PFSK-1 (cell line): ENCODE results near the gene TRIM46.

Experiments
- POLR2AphosphoS5 ChIP-seq: IDR thresholded peaks from 2 replicates; pipeline ENCODE4 v1.6.1; 2012; ENCODE audit warnings: low read depth, mild to moderate bottlenecking, control low read depth, low read length, moderate library complexity
- REST ChIP-seq, 2 experiments: IDR thresholded peaks; 2 replicates each; pipeline versions ENCODE4 v1.6.1 to v1.8.0; 2011 to 2012; ENCODE audit warnings: low read depth in 2 of 2, low read length in 2 of 2, control low read depth in 1 of 2, inconsistent platforms in 1 of 2, mild to moderate bottlenecking in 1 of 2, moderate library complexity in 1 of 2; ENCODE audit not compliant: insufficient read depth in 1 of 2
- TAF1 ChIP-seq: IDR thresholded peaks from 2 replicates; pipeline ENCODE4 v1.6.1; 2012; ENCODE audit warnings: low read length, control low read depth, borderline replicate concordance; ENCODE audit not compliant: insufficient read depth

DNA sequence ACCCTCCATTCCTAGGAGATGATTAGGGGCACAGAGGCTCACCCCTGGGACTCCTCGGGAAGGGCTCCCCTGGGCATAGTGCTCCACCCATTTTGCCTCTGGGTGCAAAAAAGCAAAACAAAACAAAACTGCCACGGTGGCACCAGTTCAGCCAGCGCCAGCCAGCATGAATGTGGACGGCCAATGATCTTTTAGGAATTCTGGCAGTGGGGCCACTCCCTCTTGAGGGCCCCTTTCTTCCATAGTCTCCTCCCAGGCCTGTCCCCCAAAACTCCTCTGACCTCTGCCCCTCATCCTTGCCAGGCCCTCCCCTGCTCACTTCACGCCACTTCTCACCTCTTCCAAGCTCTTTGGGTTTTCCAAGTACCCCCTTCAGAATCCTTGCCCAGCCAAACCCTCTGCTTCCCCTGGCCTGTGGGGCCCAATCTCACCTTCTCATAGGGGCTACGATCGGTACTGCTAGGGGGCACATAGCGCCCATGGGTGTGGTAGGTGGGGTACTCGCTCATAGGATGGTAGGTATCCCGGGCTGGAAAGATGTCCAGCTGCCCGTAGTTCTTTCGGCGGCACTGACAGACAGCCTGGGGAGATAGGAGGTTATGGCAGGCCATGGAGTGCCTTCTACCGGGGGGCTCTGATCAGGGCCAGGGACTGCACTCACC, 13.3 kb downstream of the TRIM46 start:
- TF ChIP-seq POLR2AphosphoS5 (no peak), REST (IDR thresholded peaks at IDR 0.05; ENCODE audit: insufficient read depth in 1 of 2, low read depth in 2 of 2, low read length in 2 of 2) (no peak), TAF1 (no peak)
